Anterior cingulate cortex (tissue), 58 donors: Measurements from ENCODE around the gene BCR.
"Not testable (repeated sequence)": the region's sequence is repeated elsewhere in the genome, so short reads cannot be mapped to it uniquely, and the experiment has no call there.

Experiments used
- DNase-seq, 58 donors: peaks; one replicate each; lab custom pipeline; 2025; lab: John Stamatoyannopoulos, UW

The BCR gene

GRCh38 chr22:23294221-23294620 is 113.9 kb downstream of the BCR start:
- DNase-seq: no peak

DNA sequence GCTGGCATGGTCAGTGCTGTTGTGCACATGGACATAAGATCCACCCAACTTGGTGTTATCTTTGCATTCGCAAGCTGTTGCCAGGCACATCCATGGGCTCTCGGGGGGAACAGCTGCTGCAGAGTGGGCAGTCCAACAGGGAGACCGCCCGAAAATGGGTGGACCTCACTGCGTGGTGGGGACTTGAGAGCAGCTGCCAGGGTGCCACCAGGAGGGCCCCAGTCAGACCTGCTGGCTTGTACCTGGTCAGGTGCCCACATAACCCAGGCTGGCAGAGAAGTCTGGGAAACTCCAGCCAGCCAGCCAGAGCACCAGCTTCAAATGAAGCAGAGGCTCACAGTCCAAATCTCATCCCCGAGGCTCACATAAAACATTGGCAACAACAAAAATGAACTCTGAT is 120.2 kb downstream of the BCR start:
- no peak for DNase-seq

DNA sequence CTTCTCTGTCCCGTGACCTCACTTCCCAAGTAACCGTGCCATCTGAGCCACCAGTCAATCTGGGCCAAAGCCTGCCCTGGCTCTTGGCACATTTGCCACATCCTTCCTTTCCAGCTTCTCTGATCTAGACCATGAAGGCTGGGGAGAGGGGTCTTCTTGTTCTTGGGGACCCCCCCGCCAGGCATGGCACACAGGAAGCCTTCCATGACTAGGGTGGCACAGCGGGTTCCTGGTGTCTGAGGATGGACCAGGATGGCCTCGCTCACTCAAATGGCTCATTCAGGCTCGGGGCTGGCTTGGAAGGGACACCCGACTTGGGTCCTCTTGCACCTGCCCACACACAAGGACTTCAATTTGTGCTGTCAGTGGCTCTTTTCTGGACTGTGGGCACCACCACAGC is 121.3 kb downstream of the BCR start:
- no peak for DNase-seq

DNA sequence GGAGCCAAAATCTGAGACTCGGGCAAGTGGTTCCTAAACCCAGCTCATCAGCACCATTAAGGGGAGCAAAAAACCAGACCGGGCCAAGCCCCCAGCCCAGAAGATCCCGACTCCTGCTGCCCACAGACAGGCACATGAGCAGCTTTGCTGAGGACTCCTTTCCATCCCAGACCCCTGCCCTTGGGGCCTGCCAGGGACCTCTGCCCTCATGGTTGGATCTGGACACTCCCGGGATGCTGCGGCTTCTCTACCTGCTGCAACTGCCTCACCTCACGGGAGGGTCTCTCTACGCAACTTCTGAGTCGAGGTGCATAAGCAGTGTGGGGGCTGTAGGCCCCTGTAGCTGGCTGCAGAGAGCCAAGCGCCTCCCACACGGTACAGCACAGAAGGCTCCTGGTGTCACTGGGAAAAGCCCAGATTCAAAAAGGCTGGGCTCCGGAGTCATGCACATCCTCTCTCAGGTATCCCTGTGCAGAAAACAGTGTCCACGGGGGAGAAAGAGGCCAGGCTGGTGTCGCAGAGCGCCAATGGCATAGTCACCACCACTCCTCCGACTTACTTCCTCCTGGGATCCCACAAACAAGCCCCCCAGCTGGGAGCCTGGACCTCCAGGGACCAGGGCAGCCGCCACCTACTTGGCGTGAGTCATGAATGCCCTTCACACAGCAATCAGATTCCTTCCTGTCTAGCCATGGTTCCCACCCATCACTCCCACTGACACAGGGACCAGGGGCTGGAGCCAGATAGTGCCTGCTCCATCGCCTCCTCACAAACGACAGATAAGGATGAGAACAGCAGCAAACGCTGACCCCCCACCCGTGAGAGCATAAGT is 122.1 kb downstream of the BCR start:
- no peak for DNase-seq

GRCh38 chr22:23305321-23305910 is 125.1 kb downstream of the BCR start:
- DNase-seq: peak in 15 of 58 donors; percentile 19 to 76 (median 56)

DNA sequence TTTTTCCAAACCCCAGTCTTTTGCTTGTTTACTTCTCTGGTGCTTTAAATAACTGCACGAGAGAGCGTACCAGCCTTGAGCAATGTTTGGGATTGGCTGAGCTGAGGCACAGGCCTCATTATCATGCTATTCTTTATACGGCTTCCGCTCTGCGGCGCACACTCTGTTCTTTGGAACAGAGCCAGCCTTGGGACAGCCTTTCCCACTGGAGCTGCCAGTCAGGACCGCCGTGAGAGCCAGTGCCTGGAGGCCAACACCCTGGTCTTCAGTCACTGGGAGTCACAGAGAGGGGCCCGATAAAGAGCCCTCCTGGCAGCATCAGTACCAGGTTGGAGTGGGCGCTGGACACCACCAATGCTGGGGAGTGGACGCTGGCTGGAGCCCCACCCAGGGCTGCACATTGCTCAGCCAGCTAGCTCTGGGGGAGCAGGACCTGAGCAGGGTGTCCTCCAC is 125.6 kb downstream of the BCR start:
- DNase-seq: peak in 57 of 58 donors; percentile 25 to 96 (median 81)

DNA sequence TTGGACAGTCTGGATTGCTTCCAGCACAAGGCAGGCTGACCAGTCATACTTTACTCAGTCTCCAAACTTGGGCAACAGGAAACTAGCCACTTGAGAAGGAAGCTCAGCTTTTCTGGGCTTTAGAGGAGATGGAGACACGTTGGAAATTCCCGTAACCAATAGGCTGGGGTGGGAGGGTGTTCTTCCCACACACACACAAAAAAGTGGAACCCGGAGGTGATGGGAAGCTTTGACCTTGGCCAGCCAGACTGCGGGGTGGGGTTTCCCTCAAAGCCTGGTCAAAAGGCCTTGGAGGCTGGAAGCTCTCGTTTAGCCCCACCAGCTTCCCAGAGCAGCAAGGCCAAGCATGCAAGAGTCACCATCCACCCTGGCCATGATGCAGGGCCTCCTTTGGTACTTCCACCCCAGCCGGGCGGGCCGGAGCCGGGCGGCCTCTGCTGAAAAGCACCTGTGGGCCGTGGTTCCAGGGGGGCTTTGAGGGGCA is 126.2 kb downstream of the BCR start:
- DNase-seq: no peak

- no peak for DNase-seq
Measured at GRCh38 chr22:23306926-23307325, 126.6 kb downstream of the BCR start.

DNA sequence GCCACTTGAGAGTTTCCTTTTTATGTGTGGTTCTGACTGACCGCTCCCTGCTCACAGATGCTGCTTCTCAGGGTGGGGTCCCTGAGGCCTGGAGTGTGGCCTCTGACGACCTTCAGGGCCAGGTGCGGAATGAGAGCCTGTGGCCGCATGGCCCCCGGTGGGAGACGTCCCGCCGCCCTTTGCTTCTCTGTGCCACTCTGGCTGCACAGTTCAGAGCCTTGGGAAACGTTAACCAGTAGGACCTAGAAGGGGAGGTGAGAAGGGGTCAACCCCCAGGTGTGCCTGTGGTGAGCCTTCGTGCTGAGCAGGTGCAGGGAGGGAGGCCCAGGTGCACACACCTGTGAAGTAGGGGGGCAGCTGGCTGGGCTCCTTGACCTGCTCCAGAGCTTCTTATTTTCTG is 127.2 kb downstream of the BCR start:
- not testable (repeated sequence) for DNase-seq

DNA sequence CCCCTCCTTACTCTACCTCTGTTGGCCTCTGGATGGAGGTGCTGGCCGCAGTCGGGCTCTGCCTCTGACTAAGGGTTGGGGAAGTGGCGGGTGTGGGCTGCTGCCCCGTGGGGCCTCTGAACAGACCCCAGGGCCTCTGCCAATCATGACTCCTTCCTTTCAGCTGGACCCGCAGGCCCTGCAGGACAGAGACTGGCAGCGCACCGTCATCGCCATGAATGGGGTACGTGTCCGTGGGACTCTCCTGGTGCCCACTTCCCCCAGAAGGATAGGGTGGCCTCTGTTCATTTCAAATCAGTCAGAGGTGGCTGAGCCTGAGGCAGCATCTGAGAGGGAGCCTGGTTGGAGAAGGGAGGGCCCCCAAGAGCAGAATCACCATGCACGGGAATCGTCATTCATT is 129.0 kb downstream of the BCR start:
- DNase-seq: not testable (repeated sequence)

- not testable (repeated sequence) for DNase-seq
Measured at GRCh38 chr22:23310443-23311097, 130.3 kb downstream of the BCR start.

DNA sequence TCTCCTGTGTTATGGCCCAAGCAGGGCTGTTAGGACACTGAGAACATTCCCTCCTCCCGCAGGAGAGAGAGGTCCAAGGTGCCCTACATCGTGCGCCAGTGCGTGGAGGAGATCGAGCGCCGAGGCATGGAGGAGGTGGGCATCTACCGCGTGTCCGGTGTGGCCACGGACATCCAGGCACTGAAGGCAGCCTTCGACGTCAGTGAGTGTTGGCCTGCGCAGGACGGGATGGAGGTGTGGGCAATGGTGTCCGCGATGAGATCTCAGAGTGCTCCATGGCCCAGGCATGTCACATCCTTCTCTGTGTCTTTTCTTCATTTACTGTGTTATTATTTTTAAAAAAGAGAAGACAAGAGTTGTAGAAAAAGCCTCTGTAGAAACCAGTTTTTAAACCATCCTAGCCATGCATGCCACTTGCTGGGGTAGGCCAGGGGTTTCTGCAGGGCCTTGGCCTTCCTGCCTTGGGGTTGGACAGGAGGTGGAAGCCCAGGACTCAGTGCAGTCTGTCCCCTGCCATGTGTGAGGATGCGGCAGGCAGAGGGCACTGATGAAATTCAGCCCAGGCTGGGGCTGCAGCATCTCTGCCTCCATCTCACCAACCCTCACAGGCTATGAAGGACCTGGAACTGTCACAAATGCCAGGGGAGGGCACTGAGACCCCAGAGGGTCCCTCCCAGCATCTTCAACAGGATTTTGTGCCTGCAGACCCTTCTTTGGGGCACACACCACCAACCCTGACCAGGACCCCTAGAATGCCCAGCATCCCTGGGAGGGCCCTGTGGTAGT is 131.5 kb downstream of the BCR start:
- DNase-seq: not testable (repeated sequence)

GRCh38 chr22:23313791-23314567 is 133.7 kb downstream of the BCR start:
- no peak for DNase-seq

GRCh38 chr22:23315341-23315917 is 135.1 kb downstream of the BCR start:
- DNase-seq: peak in 38 of 58 donors; percentile 11 to 69 (median 27)

DNA sequence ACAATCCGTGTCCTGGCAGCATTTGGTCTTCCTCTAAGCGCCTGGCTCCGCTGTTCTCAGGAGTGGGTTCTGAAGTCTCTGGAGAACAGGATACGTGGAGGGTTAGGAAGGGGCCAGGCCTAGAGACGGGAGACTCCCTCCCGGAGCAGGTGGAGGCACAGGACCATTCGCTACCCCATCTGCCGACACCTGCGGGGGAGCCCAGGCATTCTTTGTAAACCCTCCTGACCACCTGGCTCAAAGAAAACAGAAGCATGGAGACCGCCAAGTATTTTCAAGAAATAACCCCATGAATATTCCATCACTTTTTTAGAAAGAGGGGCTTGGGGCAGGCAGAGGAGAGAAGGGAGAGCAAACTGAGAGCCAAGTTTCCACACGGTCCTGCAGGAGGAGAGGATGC is 136.3 kb downstream of the BCR start:
- not testable (repeated sequence) for DNase-seq

DNA sequence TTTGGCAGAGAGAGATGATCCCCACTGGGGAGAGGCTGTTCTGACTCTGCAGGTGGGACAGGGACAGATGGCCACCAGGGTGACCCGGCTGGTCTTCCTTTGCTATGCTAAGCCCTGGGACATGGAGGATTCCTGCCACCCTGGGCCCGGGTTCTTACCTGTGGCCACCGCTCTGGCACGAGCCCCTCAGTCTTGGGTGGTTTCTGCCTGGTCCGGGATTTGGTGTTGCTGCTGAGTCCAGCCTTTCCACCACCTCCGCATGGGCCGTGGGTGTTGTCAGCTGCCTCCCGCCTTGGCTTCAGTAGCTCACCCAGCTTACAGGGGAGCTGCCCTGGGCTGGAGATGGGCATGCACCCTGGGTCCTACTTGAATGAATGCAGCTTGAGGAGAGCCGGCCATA is 138.0 kb downstream of the BCR start:
- not testable (repeated sequence) for DNase-seq

- not testable (repeated sequence) for DNase-seq
Measured at GRCh38 chr22:23322497-23323080, 142.3 kb downstream of the BCR start.

- not testable (repeated sequence) for DNase-seq
Measured at GRCh38 chr22:23323960-23324688, 143.8 kb downstream of the BCR start.
